ENCODE measurements around the gene CIZ1.

The CIZ1 gene

GRCh38 chr9:128167209-128167608 lies 24.2 kb downstream of the CIZ1 start:
- Mint-ChIP-seq H3K9me3 (no peaks in the 10 kb centered on the region), H3K27ac (no peak overlapping the region), H3K36me3 (ENCODE audit: low read depth) (peaks cover 27% of the 10 kb centered on the region), H3K4me3 (no peak overlapping the region), H3K27me3 (ENCODE audit: low read depth) (no peaks in the 10 kb centered on the region), H3K4me1 (ENCODE audit: low read depth) (no peaks in the 10 kb centered on the region)
- no peak for DNase-seq (ENCODE audit: low spot score)

GRCh38 chr9:128166169-128166568 lies 25.2 kb downstream of the CIZ1 start:
- DNase-seq (ENCODE audit: low spot score), result no peak
- H3K4me1 Mint-ChIP-seq (ENCODE audit: low read depth), result peaks cover 2% of the 10 kb centered on the region
- no peak overlapping the region for H3K4me3 Mint-ChIP-seq
- peaks cover 30% of the 10 kb centered on the region for H3K36me3 Mint-ChIP-seq (ENCODE audit: low read depth)
- H3K27ac Mint-ChIP-seq, result no peak overlapping the region
- no peaks in the 10 kb centered on the region for H3K9me3 Mint-ChIP-seq
- H3K27me3 Mint-ChIP-seq (ENCODE audit: low read depth), result no peaks in the 10 kb centered on the region

GRCh38 chr9:128164307-128164885 lies 27.0 kb downstream of the CIZ1 start:
- no peaks in the 10 kb centered on the region for H3K9me3 Mint-ChIP-seq
- no peak overlapping the region for H3K4me3 Mint-ChIP-seq
- no peak overlapping the region for H3K27ac Mint-ChIP-seq
- H3K36me3 Mint-ChIP-seq (ENCODE audit: low read depth), result peaks cover 30% of the 10 kb centered on the region
- no peak for DNase-seq (ENCODE audit: low spot score)
- H3K27me3 Mint-ChIP-seq (ENCODE audit: low read depth), result no peaks in the 10 kb centered on the region
- H3K4me1 Mint-ChIP-seq (ENCODE audit: low read depth), result peaks cover 9% of the 10 kb centered on the region

- H3K36me3 Mint-ChIP-seq (ENCODE audit: low read depth), result peaks cover 26% of the 10 kb centered on the region
- H3K9me3 Mint-ChIP-seq, result no peaks in the 10 kb centered on the region
- no peak for DNase-seq (ENCODE audit: low spot score)
- H3K4me3 Mint-ChIP-seq, result no peak overlapping the region
- no peaks in the 10 kb centered on the region for H3K27me3 Mint-ChIP-seq (ENCODE audit: low read depth)
- no peak overlapping the region for H3K27ac Mint-ChIP-seq
- H3K4me1 Mint-ChIP-seq (ENCODE audit: low read depth), result peaks cover 11% of the 10 kb centered on the region
Measured at GRCh38 chr9:128163523-128164306, 27.7 kb downstream of the CIZ1 start.

- no peak for DNase-seq (ENCODE audit: low spot score)
- no peaks in the 10 kb centered on the region for H3K9me3 Mint-ChIP-seq
- no peak overlapping the region for H3K4me3 Mint-ChIP-seq
- H3K27ac Mint-ChIP-seq, result no peak overlapping the region
- no peaks in the 10 kb centered on the region for H3K27me3 Mint-ChIP-seq (ENCODE audit: low read depth)
- H3K4me1 Mint-ChIP-seq (ENCODE audit: low read depth), result peaks cover 11% of the 10 kb centered on the region
- H3K36me3 Mint-ChIP-seq (ENCODE audit: low read depth), result peaks cover 23% of the 10 kb centered on the region
Measured at GRCh38 chr9:128163027-128163515, 28.3 kb downstream of the CIZ1 start.

- Mint-ChIP-seq H3K4me1 (ENCODE audit: low read depth) (peaks cover 11% of the 10 kb centered on the region), H3K27me3 (ENCODE audit: low read depth) (no peaks in the 10 kb centered on the region), H3K9me3 (no peaks in the 10 kb centered on the region), H3K27ac (peak overlapping the region; percentile 62), H3K4me3 (peak overlapping the region; percentile 43), H3K36me3 (ENCODE audit: low read depth) (peaks cover 22% of the 10 kb centered on the region)
- DNase-seq (ENCODE audit: low spot score), result no peak
Measured at GRCh38 chr9:128162215-128163026, 29.0 kb downstream of the CIZ1 start.

- no peaks in the 10 kb centered on the region for H3K9me3 Mint-ChIP-seq
- peak overlapping the region; percentile 85 for H3K4me3 Mint-ChIP-seq
- DNase-seq (ENCODE audit: low spot score), result no peak
- no peaks in the 10 kb centered on the region for H3K27me3 Mint-ChIP-seq (ENCODE audit: low read depth)
- H3K27ac Mint-ChIP-seq, result peak overlapping the region; percentile 75
- peaks cover 16% of the 10 kb centered on the region for H3K36me3 Mint-ChIP-seq (ENCODE audit: low read depth)
- peaks cover 11% of the 10 kb centered on the region for H3K4me1 Mint-ChIP-seq (ENCODE audit: low read depth)
Measured at GRCh38 chr9:128161215-128161902, 30.0 kb downstream of the CIZ1 start.

- DNase-seq (ENCODE audit: low spot score), result peak; percentile 63
- H3K36me3 Mint-ChIP-seq (ENCODE audit: low read depth), result peaks cover 12% of the 10 kb centered on the region
- H3K9me3 Mint-ChIP-seq, result no peaks in the 10 kb centered on the region
- H3K27me3 Mint-ChIP-seq (ENCODE audit: low read depth), result no peaks in the 10 kb centered on the region
- peak overlapping the region; percentile 75 for H3K27ac Mint-ChIP-seq
- H3K4me1 Mint-ChIP-seq (ENCODE audit: low read depth), result peaks cover 11% of the 10 kb centered on the region
- peak overlapping the region; percentile 85 for H3K4me3 Mint-ChIP-seq
Measured at GRCh38 chr9:128160603-128160987, 30.8 kb downstream of the CIZ1 start.

- Mint-ChIP-seq H3K9me3 (no peaks in the 10 kb centered on the region), H3K36me3 (ENCODE audit: low read depth) (peaks cover 12% of the 10 kb centered on the region), H3K4me1 (ENCODE audit: low read depth) (peaks cover 11% of the 10 kb centered on the region), H3K27me3 (ENCODE audit: low read depth) (no peaks in the 10 kb centered on the region), H3K4me3 (peak within 1 kb of the TSS; percentile 85), H3K27ac (peak within 1 kb of the TSS; percentile 91)
- peak; percentile 91 for DNase-seq (ENCODE audit: low spot score)
Measured at GRCh38 chr9:128159784-128160602, 31.4 kb downstream of the CIZ1 start, which contains the start of gene BBLN. Gene BBLN (plus strand): TSS chr9:128160265. CDS start chr9:128160408, 143 bp downstream.

GRCh38 chr9:128159522-128159783 lies 31.9 kb downstream of the CIZ1 start:
- no peaks in the 10 kb centered on the region for H3K27me3 Mint-ChIP-seq (ENCODE audit: low read depth)
- peak overlapping the region; percentile 84 for H3K4me3 Mint-ChIP-seq
- H3K4me1 Mint-ChIP-seq (ENCODE audit: low read depth), result peaks cover 11% of the 10 kb centered on the region
- no peaks in the 10 kb centered on the region for H3K9me3 Mint-ChIP-seq
- H3K27ac Mint-ChIP-seq, result peak overlapping the region; percentile 91
- peaks cover 12% of the 10 kb centered on the region for H3K36me3 Mint-ChIP-seq (ENCODE audit: low read depth)
- DNase-seq (ENCODE audit: low spot score), result peak; percentile 44

- Mint-ChIP-seq H3K4me3 (no peak overlapping the region), H3K9me3 (no peaks in the 10 kb centered on the region), H3K4me1 (ENCODE audit: low read depth) (peaks cover 7% of the 10 kb centered on the region), H3K27me3 (ENCODE audit: low read depth) (no peaks in the 10 kb centered on the region), H3K27ac (no peak overlapping the region), H3K36me3 (ENCODE audit: low read depth) (no peaks in the 10 kb centered on the region)
- no peak for DNase-seq (ENCODE audit: low spot score)
Measured at GRCh38 chr9:128155736-128156500, 35.5 kb downstream of the CIZ1 start.

GRCh38 chr9:128153947-128154695 lies 37.3 kb downstream of the CIZ1 start:
- H3K27ac Mint-ChIP-seq, result no peak overlapping the region
- no peak for DNase-seq (ENCODE audit: low spot score)
- H3K4me1 Mint-ChIP-seq (ENCODE audit: low read depth), result no peaks in the 10 kb centered on the region
- H3K4me3 Mint-ChIP-seq, result no peak overlapping the region
- no peaks in the 10 kb centered on the region for H3K27me3 Mint-ChIP-seq (ENCODE audit: low read depth)
- H3K36me3 Mint-ChIP-seq (ENCODE audit: low read depth), result no peaks in the 10 kb centered on the region
- no peaks in the 10 kb centered on the region for H3K9me3 Mint-ChIP-seq

Data from T-helper 2 cell treated with Interferon-gamma antibody and Interleukin-4, amounts not matched to agents 5 μg/mL and 100 μg/mL, for 36 hours (primary cell).